Activated CD4-positive, alpha-beta T cell treated with anti-CD3 and anti-CD28 coated beads, Interleukin-2, amount 50 U/mL, for 16 hours (primary cell): ENCODE data around the gene PIGB.
"Not testable (repeated sequence)": the region's sequence is repeated elsewhere in the genome, so short reads cannot be mapped to it uniquely, and the experiment has no call there.

ENCODE experiments used
- DNase-seq: peaks from one replicate; pipeline ENCODE4 v3.0.0-alpha.2; 2020

The PIGB gene

DNA sequence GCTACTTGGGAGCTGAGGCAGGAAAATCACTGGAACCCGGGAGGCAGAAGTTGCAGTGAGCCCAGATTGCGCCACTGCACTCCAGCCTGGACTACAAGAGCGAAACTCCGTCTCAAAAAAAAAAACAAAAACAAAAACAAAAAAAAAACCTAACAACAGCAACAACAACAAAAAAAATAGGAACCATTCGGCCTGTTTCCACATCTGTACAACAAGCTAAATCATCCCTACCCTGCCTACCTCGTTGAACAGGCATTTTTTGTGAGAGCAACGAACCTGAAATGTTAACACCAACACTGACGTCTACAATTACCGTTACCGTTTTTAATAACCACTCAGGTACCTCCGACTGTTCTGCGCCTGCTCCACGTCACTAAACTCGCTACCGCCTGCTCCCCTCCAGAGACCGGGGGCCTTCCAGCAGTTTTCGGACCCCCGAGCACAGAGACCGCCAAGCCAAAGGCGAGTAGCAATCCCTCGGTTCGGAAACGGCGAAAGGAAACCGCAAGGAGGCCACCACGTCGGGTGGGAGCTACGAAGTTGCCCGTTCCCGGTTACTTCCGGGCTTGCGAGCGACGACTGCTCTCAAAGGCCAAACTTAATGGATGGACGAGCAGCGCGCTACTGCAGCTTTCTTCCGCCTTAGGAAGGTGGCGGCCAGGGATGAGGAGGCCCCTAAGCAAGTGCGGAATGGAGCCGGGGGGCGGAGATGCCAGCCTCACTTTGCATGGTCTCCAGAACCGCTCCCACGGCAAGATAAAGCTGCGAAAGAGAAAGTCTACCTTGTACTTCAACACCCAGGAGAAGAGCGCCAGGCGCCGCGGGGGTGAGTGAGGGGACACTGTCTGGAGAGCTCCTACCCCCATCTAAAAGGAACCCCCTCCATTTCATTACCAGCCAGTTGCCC, at the start of gene PIGB, which contains the start of gene PIGBOS1:
TSS of gene PIGB (plus strand) at position 635 of the 907 bp plus-strand sequence. CDS start at position 664, 29 bp downstream.
TSS of gene PIGBOS1 (minus strand) at position 536 of the 907 bp plus-strand sequence. CDS start 1,331 bp downstream, outside the sequence.
- DNase-seq = peak; percentile 87

GRCh38 chr15:55270291-55270690, 48.7 kb upstream of the PIGB start:
- no peak for DNase-seq

DNA sequence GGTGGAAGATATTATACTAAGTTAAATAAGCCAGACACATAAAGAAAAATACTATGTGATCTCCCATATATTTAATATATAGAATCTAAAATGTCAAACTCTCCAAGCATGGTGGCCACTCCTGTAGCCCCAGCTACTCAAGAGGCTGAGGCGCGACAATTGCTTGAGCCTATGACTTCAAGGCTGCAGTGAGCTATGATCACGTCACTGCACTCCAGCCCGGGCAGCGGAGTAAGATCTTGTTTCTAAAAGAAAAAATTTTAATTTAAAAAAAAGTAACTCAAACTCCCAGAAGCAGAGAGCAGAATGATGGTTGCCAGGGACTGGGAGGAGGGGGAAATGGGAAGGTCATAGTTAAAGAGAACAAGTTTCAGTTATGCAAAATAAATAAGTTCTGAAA, 42.7 kb upstream of the PIGB start:
- DNase-seq = no peak

DNA sequence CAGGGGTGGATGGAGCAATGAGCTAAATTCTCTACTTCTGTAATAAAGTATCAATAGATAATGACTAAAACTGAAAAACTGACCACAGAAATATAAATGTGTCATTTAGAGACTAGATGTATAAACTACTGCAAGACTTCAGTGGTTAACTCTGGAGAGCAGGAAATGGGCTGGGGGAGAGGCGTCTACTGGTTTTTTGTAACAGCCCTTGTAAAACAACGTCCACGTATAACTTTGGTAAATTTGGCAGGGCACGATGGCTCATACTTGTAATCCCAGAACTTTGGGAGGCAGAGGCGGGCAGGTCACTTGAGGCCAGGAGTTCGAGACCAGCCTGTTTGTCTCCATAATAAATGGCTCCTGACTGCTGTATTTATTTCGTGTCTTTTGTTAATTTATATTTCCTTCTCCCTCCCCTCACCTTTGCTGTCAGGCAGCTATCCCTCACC, 41.9 kb upstream of the PIGB start:
- DNase-seq = peak; percentile 95

- no peak for DNase-seq
Observed at GRCh38 chr15:55277715-55278114, 41.3 kb upstream of the PIGB start.

DNA sequence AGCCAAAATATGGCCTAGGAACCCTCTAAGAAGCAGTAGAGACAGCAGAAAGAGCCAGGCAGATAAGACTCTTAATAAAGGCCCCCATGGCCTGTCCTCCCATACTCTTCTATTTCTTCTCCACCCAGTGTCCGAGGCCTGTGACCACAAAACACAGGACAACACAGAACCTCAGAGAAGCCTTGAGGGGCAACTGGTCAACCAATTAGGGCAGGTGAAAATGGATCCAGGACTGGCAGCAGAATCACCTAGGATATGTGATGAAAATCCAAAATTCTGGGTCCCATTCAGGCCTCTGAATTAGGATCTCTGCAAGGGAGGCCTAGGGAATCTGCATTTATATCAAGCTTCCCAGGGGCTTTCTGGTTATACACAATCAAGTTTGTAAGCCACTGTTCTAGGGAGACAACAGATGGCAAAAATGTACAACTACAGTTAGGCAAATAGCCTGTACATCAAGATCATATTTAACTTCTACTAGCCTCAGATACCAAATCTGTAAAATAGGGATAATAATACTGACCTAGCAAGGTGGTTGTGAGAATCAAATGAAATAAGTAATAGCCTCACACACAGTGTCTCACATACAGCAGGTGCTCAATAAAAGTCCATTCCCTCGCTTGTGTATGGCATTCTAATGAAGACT, 39.8 kb upstream of the PIGB start:
- no peak for DNase-seq

GRCh38 chr15:55279746-55280351, 39.2 kb upstream of the PIGB start:
- DNase-seq = peak; percentile 92

GRCh38 chr15:55280589-55280988, 38.4 kb upstream of the PIGB start:
- peak; percentile 66 for DNase-seq

DNA sequence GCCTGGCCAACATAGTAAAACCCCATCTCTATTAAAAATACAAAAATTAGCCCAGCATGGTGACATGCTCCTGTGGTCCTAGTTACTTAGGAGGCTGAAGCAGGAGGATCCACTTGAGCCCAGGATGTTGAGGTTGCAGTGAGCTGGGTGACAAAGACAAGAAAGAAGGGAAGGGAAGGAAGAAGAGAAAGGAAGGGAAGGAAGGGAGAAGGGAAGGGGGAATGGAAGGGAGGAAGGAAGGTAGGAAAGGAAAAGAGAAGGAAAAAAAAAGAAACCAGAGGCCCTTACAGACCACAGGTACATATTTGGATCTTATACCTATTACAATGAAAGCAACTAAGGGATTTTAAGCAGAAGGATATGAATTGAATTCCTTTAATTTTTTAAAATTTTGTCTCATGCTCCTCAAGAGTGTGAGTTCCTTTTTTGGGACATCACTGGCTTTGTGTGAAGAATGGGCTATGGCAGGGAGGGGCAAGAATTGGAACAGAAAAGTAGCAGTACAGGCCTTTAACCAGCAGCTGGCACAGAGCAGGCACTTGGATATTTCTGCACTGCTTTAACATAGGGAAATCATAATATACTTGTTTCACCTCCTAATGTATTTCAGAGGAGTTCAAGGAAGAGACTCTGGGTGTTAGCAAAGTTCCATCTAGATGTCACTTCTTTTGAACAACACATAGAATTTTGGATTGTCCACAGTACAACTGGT, 37.3 kb upstream of the PIGB start:
- no peak for DNase-seq

- peak; percentile 74 for DNase-seq
Observed at GRCh38 chr15:55282284-55282833, 36.7 kb upstream of the PIGB start.

GRCh38 chr15:55283379-55284147, 35.5 kb upstream of the PIGB start:
- peak; percentile 67 for DNase-seq

DNA sequence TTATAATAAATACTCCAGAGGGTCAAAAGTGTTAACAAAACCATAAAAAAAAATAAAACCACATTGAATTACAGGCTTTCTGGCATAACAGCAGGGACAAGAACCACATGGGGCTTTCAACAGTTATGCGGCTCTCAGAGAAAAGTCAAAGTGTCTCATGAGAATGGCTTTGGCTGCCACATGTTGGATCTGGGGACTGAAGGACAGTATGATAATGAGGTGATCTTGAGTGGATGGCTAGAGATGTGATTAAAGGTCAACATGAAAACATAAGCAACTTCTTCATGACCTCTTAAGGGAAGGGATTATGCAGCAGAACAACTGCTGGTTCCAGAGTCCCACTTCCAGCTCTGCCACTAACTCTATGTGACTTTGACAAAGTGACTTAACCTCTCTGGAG, 34.6 kb upstream of the PIGB start:
- DNase-seq = no peak

DNA sequence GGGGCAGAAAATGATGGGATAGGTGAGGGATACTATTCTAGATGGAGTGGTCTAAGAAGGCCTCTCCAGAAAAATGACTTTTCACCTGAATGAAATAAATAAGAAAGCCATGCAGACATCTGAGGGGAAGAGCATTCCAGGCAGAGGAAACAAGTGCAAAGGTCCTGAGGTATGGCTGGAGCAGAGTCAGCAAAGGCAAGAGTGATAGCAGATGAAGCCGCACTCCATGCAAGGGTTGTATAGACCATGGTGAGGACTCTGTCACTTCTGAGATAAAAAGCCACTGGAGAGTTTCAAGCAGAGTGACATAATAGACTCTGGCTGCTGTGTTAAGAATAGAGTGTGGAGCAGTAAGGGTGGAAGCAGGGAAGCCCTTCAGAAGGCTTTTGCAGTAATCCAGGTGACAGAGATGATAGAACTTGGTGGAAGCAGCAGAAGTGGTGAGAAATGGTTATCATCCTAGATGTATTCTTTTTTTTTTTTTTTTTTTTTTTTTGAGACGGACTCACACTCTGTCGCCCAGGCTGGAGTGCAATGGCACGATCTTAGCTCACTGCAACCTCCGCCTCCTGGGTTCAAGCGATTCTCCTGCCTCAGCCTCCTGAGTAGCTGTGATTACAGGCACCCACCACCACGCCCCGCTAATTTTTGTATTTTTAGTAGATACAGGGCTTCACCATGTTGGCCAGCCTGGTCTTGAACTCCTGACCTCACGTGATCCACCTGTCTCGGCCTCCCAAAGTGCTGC, 32.4 kb upstream of the PIGB start:
- not testable (repeated sequence) for DNase-seq

DNA sequence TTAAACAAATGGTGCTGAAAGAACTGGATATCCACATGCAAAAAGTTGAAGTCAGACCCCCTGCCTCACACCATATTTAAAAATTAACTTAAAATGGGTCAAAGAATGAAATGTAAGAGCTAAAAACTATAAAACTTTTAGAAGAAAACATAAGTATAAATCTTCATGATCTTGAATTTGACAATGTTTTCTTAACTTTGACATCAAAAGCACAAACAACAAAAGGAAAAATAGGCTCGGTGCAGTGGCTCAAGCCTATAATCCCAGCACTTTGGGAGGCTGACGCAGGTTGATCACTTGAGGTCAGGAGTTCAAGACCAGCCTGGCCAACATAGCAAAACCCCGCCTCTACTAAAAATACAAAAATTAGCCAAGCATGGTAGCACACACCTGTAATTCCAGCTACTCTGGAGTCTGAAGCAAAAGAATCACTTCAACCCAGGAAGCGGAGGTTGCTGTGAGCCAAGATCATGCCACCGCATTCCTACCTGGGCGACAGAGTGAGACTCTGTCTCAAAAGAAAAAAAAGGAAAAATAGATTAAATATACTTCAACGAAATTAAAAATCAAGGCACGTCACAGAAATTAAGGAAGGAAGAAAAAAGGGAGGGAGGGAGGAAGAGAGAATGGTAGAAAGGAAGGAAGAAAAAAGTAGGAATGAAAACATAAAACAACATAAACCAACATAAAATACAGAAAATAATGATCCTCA, 30.9 kb upstream of the PIGB start:
- no peak for DNase-seq

- DNase-seq = peak; percentile 59
Observed at GRCh38 chr15:55289011-55289745, 29.8 kb upstream of the PIGB start.

DNA sequence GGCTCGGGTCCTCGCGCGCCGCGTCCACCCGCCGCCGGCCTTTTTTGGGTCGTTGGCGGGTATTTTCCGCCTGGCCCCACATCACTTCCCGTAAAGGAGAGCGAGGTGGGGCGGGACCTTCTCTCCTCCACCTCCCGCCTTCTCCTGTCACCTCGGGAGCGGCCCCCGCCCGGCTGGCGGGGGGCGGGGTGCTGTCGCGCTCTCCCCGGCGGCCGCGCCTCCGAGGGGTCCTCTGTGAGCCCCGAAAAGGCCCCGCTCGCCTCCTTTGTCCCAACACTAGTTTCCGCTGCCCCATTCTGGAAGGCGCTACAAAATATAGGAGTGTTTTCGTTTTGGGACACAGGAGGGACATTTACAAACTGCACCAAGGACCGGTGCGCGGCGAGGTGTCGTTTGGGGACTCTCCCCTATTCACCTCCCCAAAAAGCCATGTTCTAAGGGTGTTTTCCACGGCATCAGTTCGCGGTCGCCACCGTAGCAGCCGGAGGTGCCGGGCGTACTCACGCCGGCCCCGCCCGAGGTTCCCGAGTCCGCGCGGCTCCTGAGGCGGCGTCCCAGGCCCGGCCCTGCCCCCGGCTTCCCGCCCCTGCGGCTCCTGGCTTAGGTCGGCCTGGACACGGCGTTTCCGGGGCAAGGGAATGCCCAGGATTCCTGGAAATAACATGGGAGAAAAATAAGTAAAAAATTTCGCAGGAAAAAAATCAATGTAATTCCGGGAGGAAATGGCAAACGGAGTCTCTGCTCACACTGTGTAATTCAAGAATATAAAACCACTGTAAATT, 29.1 kb upstream of the PIGB start, which contains the start of gene RAB27A:
TSS of gene RAB27A (minus strand) at position 68 of the 782 bp plus-strand sequence. CDS start 54,879 bp downstream, outside the sequence.
- DNase-seq = peak; percentile 85

- DNase-seq = peak; percentile 88
Observed at GRCh38 chr15:55290528-55291057, 28.4 kb upstream of the PIGB start.

DNA sequence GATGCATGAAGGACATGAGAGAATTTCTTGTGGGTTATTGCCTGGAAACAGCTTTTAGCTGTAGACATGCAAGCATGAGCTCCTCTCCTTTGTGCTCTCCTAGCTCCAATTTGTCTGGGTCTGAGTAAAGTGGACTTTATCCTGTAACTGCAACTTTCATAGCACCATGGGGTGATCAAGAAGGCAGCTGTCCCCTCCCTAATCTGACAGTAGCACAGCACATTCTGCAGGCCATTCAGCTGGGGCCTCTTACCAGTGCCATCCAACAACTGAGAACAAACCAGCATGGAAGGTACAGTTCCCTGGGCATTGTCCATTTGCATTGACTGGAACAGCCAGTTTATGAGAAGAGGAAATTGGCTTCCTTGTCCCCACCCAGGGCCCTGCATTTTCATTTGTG, 21.7 kb upstream of the PIGB start:
- no peak for DNase-seq
